GM21390 (cell line): ENCODE data around the gene MEGF11.

ENCODE experiments used
- ATAC-seq: cut with Tn5 transposase; IDR thresholded peaks from one replicate; pipeline ENCODE4 v1.9.1; 2021; ENCODE audit not compliant: unreplicated experiment

Gene MEGF11

DNA sequence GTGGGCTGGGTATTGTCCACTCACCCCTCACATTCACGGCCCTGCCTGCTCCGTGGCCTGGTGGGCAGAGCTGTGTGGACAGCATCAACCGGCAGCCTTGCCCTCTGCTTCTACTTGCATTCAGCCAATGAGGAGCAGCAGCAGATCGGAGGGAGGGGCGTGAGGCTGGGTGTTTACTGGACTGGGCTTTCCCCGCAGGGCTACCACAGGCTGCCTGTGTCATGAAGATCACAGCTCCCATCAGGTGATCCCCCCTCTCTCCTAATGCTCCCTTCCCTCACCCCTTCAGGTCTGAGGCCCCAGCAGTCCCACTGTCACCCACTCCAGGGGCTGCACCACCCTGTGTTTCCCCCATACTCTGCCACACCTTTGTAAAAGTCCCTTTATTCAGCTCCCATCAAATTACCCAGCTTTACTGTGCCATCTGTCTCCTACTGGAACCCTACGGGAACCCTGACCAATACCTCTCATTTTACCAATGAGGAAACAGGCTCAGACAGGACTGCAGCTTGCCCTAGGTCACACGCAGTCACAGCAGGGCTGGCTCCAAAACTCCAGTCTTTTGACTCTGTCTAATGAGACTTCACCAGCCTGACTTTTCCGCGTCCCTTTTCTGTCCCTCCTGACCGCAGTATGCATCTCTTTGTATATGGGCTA, 81.1 kb downstream of the MEGF11 start:
- ATAC-seq = no peak

DNA sequence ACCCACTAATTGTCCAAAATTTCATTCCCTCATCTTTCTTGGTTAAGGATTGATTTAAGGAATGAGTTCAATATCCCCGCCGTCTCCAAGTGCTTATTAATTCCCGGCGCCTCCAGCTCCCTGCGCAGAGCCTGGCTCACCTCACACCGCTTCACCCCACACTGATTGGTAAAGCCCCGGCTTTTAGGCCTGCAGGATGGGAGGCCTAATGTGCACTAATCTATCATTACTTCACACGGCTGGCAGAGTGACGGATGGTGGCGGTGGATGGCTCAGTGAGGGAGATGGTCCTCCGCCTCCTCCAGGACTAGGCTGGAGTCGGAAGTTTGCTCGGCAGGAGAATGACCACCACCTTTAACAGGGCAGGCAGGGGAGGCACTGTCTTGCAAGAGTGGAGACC, 81.7 kb downstream of the MEGF11 start:
- ATAC-seq = no peak

DNA sequence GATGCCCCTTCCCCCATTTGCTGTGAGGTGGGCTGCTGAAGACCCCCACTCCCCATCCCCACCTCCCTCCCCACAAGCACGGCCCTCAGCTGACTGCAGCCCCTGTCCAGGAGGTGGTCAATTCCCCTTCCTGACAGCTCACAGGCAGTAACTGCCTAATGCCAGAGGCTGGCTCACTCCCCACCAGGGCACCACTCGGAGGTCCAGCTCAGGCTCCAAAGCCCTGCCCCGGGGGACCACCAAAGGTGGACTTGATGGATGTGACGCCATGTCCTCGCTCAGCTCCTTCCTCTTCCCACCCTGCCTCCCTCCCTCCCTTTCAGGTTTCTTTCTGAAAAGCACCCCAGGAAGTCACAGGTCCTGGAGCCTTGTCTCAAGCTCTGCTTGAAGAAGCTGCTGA, 82.8 kb downstream of the MEGF11 start:
- ATAC-seq = no peak

DNA sequence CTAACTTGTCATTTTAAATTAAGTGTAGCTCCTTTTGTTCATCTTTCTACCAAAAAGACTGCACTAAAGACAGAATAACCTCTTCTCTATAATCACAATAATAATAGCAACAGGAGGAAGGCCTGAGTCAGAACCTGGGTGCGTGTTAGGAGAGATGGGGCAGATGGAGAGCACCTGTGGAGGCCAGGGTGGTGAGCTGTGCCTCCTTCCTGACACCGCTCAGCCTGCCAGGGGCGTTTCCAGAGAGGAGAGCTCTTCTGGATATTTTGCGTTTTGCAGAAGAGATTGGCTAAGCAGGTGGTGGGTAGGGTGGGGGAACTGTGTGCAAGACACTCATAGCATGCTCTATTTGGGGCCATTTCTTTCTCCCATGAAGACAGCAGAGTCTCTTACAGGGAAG, 83.5 kb downstream of the MEGF11 start:
- ATAC-seq = no peak

DNA sequence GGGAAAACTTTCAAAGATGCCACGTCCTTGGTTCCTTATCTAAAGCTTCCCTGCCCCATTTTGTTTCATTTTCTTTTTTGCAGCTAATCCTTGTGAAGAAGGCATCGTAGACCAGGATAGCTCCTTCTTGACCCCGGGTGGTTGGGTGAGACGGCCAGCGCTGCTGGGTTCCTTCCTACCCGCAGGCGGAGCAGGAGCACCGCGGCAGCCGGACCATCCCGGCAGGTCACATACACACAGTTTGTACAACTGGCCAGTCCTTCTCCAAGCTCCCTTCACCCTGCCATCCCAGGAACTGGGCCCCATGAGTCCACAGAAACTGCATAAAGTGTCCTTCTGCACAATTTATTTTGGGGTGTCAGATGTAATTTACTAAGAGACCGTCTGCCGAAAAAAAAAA, 83.9 kb downstream of the MEGF11 start:
- no peak for ATAC-seq

DNA sequence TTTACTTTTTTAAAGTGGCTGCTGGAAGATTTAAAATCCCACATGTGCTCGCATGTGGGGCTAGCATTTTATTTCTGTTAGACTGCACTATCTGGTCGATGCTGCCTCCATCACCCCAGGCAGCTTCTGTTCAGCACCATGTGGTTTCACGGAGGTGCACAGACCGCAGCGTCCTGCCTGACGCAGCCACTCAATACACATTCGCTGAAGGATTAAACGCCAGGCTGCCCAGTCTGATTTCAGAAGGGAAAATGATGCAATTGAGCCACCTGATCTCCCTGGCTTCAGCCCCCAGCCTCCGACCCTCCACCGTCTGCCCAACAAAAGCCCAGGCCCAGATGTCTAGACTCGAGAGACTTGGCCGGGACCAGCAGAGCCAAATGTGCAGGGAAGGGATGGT, 84.5 kb downstream of the MEGF11 start:
- no peak for ATAC-seq

DNA sequence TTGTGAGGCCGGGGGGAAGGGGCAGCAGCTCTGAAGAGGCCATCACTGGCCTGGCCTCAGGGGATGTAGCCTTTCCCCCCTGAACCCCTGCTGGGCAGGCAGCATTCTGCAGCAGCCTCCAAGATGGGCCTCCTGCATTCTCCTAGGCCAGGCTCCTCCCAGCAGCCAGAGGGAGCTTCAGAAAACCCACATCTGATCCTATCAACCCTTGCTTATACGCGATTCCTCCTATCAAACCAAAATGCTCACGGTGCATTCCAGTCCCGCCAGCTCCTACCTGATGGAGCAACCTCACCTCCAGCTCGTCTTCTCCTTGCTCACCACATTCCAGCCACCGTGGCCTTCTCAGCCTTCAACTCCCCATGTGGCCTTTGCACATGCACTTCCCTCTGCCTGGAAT, 85.7 kb downstream of the MEGF11 start:
- ATAC-seq = no peak

DNA sequence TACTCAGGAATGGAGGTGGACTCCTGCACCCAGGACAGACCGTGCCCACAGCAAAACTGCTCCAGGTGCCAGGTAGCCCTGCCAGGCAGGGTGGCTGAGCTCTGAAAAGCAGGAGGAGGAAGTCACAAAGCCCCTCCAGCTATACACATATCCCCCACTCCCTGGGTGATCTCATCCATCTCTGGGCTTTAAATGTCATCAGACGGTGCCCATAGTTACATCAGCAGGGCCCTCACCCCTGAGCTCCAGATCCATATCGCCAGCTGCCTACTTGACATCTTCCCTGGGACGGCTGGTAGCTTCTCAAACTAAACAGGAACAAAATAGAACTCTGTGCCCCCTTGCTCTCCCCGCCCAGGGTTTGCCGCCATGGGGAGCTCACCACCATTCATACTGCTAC, 87.7 kb downstream of the MEGF11 start:
- ATAC-seq = no peak

DNA sequence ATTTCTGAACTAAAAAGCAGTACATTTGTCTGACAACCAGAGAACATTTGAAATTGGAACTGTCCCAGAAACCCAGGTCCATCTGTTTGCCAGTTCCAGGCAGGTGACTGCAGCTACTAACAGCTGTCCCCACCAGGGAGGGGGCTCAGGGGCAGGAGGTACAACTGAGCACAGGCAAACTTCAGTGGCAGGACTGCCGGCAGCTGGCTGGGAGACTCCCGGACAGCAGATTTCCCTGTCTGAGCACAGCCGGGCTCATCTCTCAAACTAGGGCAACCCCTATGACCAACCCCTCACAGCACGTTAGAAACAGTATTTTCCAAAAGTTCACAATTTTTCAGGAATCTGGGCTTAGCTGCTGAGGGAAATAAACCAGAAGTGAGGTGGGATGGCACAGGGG, 88.8 kb downstream of the MEGF11 start:
- no peak for ATAC-seq

DNA sequence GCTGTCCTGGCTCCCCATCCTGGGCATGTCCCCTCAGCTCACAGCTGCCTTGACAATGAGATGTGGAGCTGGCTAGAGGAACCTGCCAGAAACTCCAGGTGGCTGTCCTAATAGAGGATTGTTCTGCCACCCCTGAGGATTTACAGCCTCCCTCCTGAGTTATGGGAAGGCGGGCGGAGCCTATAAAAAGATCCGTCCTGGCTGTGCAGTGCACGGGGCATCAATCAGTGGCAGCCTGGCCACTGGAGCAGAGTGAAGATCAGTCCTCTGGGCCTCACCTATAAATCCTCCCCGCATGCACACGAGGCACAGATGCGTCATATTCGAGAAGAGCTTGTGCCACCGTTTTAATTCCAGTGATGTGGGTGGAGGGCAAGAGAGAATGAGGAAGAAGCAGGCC, 90.0 kb downstream of the MEGF11 start:
- ATAC-seq = no peak

DNA sequence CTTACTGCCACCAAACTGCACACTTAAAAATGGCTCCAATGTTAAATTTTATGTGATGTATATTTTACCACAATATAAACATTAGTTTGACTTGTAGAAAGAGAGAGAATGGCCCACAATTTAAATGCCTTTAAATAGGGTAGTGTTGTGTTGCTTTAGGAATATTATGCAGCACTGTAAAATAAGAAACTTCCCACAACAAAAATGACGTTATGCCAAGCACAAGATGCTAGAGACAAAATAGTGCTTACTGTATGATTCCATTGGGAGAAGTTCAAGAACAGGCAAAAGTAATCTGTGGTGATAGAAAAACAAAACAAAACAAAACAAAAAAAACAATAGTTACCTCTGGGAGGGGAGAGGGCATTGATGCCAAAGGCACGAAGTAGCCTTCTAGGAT, 91.3 kb downstream of the MEGF11 start:
- no peak for ATAC-seq

DNA sequence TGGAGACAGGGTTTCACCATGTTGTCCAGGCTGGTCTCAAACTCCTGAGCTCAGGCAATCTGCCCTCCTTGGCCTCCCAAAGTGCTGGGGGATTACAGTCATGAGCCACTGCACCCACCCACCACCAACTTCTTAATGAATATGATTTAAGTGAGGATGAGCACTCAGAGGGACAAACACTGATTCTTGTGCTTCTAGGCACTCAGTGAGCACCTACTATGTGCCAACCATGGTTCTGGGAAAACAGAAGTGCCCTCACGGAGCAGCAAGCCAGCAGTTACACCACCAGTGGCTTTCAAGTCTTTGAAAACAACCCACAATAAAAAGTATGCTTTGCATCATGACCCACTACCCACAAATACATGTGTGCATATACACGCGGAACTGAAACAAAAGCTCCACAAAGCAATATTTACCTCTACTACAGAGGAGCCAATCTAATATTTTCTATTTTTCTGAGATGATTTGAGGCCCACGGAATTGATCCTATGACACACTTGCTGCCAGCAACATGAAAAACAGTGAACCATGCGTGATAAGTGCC, 91.9 kb downstream of the MEGF11 start:
- ATAC-seq = no peak

DNA sequence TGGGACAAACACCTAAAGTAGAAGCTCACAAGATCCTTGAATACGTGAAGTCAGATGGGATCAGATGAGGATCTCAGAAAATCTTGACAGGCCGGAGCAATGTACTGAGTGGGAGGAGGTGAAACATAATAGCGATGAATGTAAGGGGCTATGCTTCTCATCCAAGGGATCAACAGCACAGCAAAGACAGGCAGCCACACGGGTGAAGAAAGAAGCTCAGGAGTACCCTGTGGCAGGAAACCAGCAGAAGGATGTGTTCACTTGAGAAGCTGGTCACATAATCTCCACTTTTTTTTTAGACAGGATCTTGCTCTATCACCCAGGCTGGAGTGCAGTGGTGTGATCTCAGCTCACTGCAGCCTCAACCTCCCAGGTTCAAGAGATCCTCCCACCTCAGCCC, 92.4 kb downstream of the MEGF11 start:
- ATAC-seq = no peak

DNA sequence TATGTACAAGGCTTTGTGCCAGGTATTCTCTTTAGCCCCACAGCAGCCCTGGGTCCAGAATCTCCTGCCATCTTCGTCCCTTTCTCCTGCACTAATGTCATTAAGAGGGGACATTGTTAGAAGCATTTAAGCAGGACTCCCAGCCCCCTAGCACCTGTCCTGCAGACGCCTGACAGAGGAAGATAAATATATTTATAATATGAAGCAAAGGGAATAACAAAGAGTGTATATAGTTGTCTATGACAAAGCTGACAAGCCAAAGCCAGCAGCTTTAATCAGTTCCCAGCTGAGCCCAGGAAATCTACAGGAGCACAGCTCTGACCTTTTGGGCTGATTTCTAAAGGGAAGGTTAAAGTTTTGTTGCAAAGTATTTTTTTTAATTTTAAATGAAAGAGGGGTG, 96.0 kb downstream of the MEGF11 start:
- no peak for ATAC-seq

DNA sequence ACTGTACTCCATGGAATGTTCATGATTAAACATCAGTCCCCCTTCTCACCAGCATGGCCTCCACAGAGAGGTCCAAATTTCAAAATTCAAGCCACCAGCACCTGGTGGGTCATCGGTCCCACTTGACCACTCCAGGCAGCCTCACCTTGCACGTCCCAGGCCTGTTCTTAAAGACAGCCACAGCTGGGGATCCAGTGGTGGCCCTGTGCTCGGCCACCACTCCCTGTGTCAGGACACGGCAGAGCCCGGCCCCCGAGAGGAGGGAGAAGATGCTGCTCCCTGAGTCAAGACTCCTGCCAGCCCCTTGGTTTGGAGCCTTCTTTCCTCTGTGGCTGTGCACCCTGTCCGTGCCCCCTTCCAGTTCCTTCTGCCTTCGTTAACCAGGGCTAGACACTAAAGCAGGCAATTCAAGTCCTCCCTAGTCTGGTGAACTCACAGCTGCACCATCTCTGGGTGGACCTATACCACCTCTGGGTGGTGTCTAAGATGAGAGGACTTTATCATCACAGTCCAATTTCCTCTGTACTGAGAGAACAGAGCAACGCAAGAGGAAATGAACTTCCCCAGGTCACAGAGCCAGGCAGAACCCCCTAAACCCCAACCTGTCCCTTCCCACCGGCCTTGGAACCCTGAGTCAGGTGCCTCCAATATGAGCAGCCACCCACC, 97.1 kb downstream of the MEGF11 start:
- no peak for ATAC-seq

DNA sequence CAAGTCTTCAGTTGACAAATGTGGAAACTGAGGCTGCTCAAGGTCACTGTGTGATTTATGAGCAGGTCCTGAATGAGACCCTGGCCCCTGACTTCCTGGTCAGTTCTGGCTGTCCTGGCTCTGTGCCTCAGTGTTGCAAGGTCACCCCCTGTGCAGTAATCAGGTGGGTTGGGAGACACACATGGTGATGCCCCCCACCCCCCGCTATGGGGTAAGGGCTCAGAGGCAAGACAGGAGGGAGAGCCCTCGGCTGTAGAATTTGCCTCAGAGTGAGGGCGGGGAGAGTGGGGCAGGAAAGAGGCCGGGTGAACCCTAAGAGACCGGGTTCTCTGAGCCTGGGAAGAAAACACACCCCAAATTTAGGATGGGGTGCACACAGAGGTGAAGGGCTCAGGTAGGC, 98.5 kb downstream of the MEGF11 start:
- ATAC-seq = no peak

DNA sequence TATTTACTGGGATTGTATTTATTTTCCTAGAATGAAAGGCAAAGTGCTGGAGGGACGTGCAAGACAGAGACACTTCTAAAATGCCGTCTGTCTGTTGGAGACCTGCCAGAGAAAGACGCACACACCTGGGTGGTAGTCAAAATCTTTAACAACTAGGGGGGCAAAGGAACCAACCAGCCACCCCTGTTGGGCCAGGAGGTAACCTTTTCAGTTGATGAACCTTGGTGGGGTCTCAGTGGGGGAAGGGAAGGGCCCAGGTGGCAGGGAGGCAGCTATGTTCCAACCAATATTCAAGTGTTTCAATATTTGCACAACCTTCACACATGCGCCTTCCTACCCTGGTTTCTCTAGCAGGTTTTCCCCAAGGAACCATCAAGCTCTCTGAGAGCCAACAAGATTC, 99.0 kb downstream of the MEGF11 start:
- no peak for ATAC-seq

DNA sequence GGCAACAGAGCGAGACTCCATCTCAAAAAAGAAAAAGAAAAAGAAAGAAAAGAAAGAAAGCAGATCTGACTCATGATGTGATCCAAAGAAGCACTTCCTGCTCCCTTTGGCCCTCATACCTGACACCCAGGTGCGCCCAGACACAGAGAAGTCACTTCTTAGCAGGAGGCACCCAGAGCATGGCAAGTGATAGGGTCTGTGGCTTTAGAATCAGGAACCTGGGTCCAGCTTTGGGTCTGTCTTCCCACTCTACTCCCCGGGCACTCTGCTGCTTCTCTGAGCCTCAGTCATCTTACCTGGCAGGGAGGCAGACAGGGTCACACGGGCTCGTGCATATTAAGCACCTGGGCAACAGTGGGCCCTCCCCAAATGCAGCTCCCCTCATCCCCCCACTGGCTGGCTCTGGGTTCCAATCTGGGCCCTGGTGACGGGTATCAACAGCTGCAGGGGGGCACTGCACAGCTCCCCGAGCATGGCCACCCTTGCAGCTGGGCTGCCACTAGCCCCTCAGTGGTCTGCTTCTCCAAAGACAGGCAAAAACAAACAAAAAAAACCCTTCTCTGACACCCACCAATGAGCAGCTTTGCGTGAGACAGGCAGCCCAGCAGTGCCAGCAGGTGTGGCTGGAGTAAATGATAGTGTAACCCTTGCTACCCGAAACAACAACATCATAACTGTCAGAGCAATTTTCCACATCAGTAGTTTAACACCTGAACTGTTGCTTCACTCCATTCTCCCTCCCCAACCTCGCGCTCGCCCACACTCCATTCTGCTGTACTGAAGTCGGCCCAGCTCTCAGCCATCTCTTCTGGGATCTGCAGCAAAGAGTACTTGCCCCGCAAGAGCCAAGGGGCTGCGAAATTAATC, 99.8 kb downstream of the MEGF11 start:
- ATAC-seq = peak; percentile 78

DNA sequence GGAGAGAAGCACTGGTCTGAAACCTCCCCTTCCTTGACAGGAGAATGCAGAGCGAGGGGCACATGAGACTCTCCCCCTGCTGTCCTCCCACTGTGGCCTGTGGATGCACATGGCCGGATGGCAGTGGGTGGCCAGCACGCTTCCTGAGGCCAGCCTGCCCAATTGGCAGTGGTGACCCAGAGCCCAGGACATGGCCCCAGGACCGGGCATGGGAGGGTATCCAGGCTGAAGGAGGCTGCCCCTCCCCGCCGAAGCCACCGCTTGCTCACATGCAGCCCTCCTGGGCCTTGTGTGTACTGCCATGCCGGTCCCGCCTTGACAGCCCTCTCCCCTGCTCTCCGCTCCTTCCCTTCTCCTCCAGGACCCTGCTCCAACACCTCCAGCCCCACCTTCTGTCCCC, 100.9 kb downstream of the MEGF11 start:
- ATAC-seq = no peak

DNA sequence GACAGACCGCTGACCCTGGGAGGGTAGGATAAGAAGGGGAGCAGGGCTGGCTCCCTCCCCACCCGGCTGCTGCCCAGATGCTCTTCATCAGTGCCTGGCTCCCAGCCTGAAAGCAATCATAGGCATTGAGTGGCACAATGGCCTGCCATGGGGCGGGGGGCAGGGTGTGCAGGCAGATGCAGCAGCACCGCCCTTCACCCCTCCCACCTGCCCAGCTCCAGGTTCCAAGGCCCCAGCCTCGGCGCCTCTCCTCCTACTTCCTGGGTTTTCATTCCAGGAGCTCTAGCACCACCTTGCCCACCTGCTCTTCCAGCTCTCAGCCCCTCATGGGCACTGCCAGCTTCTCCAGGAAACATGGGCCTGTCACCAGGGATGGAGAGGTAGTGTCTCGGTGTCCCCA, 101.7 kb downstream of the MEGF11 start:
- ATAC-seq = no peak

DNA sequence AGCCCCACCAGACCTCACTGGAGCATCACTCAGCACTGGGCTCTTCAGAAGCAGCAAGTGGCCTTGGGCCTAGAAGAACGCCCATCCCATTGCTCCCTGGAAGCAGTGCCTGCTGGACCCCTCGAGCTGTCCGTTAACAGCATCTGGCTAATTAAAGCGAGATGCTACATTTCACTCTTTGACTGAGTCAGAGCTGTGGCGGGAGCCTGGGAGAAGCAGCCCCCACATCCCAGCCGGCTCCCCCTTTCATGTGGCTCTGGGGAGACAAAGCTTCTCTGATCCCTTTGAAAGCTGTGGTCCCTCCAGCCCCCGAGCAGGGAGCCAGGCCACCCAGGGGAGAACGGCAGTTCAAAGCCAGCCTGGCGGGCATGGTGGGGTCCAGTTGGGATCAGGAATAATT, 103.7 kb downstream of the MEGF11 start:
- ATAC-seq = no peak

DNA sequence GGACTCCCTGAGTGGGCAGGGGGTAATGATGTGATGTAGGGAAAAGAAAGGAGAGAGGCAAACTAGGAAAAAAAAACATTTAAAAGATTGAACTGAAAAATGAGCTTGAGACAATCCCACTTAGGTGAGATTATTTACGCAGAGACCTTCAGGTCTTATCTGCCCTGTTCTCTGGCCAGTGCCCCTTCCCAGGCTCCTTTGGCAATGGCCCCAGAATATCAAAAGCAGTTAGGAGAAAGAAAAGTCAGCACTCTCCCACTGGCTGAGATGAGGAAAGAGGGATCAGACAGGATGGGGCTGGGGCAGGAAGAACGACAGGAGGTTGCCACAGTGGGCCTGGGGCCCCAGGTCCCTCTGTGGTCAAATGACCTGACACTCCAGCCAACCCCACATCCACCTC, 105.4 kb downstream of the MEGF11 start:
- ATAC-seq = no peak
